ENCODE results near the gene SLC30A1. TPM values are rescaled to one million over a fixed set of nuclear protein-coding genes. Genes with fewer than 3 reads are reported as not detected.

The SLC30A1 gene
- polyA plus RNA-seq, 1 of the 3 experiments (the other 2 are of a cell fraction): 6.9 TPM

DNA sequence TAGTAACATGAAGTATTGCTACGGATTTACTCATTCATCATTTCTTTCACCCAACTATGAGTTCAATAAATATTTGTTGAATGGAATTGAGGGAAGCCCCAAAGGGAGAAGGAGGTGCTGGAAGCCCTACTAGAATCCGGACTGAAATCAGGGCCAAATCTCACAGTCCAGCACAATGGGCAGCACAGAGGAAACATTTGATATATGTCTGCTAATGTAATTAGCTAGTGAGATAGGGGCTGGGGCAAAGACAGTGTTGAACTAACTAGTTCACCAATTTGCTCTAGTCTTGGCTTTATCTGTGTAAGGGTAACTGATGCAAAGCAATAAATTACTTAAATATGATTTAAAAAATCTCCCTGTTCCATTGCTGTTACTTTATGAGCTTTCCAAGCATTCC is 26.1 kb upstream of the SLC30A1 start:
- POLR2A ChIA-PET: no interaction called here

More for the DNA sequence above, 26.1 kb upstream of the SLC30A1 start:
- no peak overlapping the region for H3K4me2 ChIP-seq
- no peaks in the 10 kb centered on the region for H3K36me3 ChIP-seq (replicated peaks in 1 of 2; ENCODE audit: control insufficient read depth in 1 of 2, insufficient read depth in 2 of 2, low read length in 1 of 2)
- 85% methylated on average over 2 of the region's 2 CpGs for WGBS (ENCODE audit: low lambda C conversion rate)
- peaks cover 14 to 17% of the 10 kb centered on the region in 2 experiments for H3K4me1 ChIP-seq (ENCODE audit: control insufficient read depth in 1 of 2, insufficient read depth in 2 of 2, low read depth in 1 of 2, low read length in 1 of 2)
- no peak overlapping the region for H3K27ac ChIP-seq (ENCODE audit: low read depth in 2 of 2, low read length in 1 of 2)
- CTCF ChIA-PET: interaction anchor here (1.3 to 2.2 kb wide), 5 partner anchors 16 to 90 kb away, joined by 4 to 9 read pairs (median 5); partner anchors contain the start of gene SLC30A1
- H3K9ac ChIP-seq: no peak overlapping the region
- H4K20me1 ChIP-seq (ENCODE audit: insufficient read depth): no peaks in the 10 kb centered on the region
- H3K9me3 ChIP-seq: no peaks in the 10 kb centered on the region
- TF ChIP-seq CHD2 (IDR thresholded peaks at IDR 0.05; ENCODE audit: low read length, partially characterized antibody) (no peak), RXRA (IDR thresholded peaks at IDR 0.05; ENCODE audit: borderline replicate concordance, low read depth) (no peak), SMC3 (IDR thresholded peaks at IDR 0.05; ENCODE audit: low read depth, low read length) (no peak), MEF2A (IDR thresholded peaks at IDR 0.05; ENCODE audit: borderline replicate concordance, low read depth) (no peak), POLR2AphosphoS5 (IDR thresholded peaks at IDR 0.05; ENCODE audit: low read depth, low read length) (no peak), RCOR1 (IDR thresholded peaks at IDR 0.05; ENCODE audit: low read length) (no peak), NFIC (IDR thresholded peaks at IDR 0.05; ENCODE audit: borderline replicate concordance) (no peak), ELF1 (IDR thresholded peaks at IDR 0.05) (no peak), TEAD4 (IDR thresholded peaks at IDR 0.05; ENCODE audit: borderline replicate concordance, insufficient read depth) (no peak), JUND (IDR thresholded peaks at IDR 0.05) (no peak)
- TF ChIP-seq, protein P1, sequence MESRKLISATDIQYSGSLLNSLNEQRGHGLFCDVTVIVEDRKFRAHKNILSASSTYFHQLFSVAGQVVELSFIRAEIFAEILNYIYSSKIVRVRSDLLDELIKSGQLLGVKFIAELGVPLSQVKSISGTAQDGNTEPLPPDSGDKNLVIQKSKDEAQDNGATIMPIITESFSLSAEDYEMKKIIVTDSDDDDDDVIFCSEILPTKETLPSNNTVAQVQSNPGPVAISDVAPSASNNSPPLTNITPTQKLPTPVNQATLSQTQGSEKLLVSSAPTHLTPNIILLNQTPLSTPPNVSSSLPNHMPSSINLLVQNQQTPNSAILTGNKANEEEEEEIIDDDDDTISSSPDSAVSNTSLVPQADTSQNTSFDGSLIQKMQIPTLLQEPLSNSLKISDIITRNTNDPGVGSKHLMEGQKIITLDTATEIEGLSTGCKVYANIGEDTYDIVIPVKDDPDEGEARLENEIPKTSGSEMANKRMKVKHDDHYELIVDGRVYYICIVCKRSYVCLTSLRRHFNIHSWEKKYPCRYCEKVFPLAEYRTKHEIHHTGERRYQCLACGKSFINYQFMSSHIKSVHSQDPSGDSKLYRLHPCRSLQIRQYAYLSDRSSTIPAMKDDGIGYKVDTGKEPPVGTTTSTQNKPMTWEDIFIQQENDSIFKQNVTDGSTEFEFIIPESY (IDR thresholded peaks at IDR 0.05; ENCODE audit: borderline replicate concordance, low read depth): no peak
- TF ChIP-seq, protein P2, sequence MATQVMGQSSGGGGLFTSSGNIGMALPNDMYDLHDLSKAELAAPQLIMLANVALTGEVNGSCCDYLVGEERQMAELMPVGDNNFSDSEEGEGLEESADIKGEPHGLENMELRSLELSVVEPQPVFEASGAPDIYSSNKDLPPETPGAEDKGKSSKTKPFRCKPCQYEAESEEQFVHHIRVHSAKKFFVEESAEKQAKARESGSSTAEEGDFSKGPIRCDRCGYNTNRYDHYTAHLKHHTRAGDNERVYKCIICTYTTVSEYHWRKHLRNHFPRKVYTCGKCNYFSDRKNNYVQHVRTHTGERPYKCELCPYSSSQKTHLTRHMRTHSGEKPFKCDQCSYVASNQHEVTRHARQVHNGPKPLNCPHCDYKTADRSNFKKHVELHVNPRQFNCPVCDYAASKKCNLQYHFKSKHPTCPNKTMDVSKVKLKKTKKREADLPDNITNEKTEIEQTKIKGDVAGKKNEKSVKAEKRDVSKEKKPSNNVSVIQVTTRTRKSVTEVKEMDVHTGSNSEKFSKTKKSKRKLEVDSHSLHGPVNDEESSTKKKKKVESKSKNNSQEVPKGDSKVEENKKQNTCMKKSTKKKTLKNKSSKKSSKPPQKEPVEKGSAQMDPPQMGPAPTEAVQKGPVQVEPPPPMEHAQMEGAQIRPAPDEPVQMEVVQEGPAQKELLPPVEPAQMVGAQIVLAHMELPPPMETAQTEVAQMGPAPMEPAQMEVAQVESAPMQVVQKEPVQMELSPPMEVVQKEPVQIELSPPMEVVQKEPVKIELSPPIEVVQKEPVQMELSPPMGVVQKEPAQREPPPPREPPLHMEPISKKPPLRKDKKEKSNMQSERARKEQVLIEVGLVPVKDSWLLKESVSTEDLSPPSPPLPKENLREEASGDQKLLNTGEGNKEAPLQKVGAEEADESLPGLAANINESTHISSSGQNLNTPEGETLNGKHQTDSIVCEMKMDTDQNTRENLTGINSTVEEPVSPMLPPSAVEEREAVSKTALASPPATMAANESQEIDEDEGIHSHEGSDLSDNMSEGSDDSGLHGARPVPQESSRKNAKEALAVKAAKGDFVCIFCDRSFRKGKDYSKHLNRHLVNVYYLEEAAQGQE (IDR thresholded peaks at IDR 0.05; ENCODE audit: low read depth, low read length): no peak
- TF ChIP-seq, protein P3, sequence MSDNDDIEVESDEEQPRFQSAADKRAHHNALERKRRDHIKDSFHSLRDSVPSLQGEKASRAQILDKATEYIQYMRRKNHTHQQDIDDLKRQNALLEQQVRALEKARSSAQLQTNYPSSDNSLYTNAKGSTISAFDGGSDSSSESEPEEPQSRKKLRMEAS (IDR thresholded peaks at IDR 0.05; ENCODE audit: low read depth): no peak
- TF ChIP-seq, protein P4, sequence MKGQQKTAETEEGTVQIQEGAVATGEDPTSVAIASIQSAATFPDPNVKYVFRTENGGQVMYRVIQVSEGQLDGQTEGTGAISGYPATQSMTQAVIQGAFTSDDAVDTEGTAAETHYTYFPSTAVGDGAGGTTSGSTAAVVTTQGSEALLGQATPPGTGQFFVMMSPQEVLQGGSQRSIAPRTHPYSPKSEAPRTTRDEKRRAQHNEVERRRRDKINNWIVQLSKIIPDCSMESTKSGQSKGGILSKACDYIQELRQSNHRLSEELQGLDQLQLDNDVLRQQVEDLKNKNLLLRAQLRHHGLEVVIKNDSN (IDR thresholded peaks at IDR 0.05; ENCODE audit: borderline replicate concordance, low read depth): no peak
- H3K4me3 ChIP-seq (ENCODE audit: low read depth in 2 of 2, low read length in 1 of 2): no peak overlapping the region
- no peaks in the 10 kb centered on the region for H3K27me3 ChIP-seq (ENCODE audit: insufficient read depth)
- peaks cover 4% of the 10 kb centered on the region for H3F3A ChIP-seq (replicated peaks; ENCODE audit: insufficient read depth)
- no peak for DNase-seq
- no peaks in the 10 kb centered on the region for H3K9me2 ChIP-seq
- H2AFZ ChIP-seq (ENCODE audit: low read depth): no peak overlapping the region
- no peaks in the 10 kb centered on the region for H3K79me2 ChIP-seq (ENCODE audit: insufficient read depth)

Data from SK-N-SH (cell line).